K562 (cell line): ENCODE data around the gene TDRD9.

Experiments
- ATF7 ChIP-seq: fragments of 450-650 bp; IDR thresholded peaks from 2 replicates; pipeline ENCODE4 v1.7.1; 2014; ENCODE audit warnings: mild to moderate bottlenecking, moderate library complexity
- EHMT2 ChIP-seq: fragments of 450-650 bp; IDR thresholded peaks from 2 replicates; pipeline ENCODE4 v1.6.1; 2018; ENCODE audit warnings: antibody characterized with exemption
- EP300 ChIP-seq: IDR thresholded peaks from 2 replicates; pipeline ENCODE4 v1.6.1; 2012; ENCODE audit warnings: low read length, improper control_type of control experiment
- FOXJ3 ChIP-seq: sonication (generic); formaldehyde crosslinking; IDR thresholded peaks from 2 replicates; pipeline ENCODE4 v1.4.0; 2020; ENCODE audit warnings: mild to moderate bottlenecking, missing genetic modification reagents
- FOXK1 ChIP-seq: sonication (generic); formaldehyde crosslinking; IDR thresholded peaks from 2 replicates; pipeline ENCODE4 v1.8.0; 2022; ENCODE audit warnings: missing genetic modification reagents, mild to moderate bottlenecking, borderline replicate concordance
- MAZ ChIP-seq, 2 experiments: fragments of 450-650 bp in 1 of 2; sonication (generic) in 1 of 2; formaldehyde crosslinking; IDR thresholded peaks in 1 of 2; conservative IDR thresholded peaks in 1 of 2; 2 replicates each; pipeline versions ENCODE4 v1.4.0 to v1.5.0; 2020; ENCODE audit warnings: mild to moderate bottlenecking in 1 of 2, missing genetic modification reagents in 1 of 2
- MYNN ChIP-seq, 2 experiments: sonication (generic); formaldehyde crosslinking in 1 of 2; IDR thresholded peaks; 2 replicates each; pipeline versions ENCODE4 v1.5.0 to v1.6.1; 2016 to 2020; ENCODE audit warnings: antibody characterized with exemption in 1 of 2, missing genetic modification reagents in 1 of 2
- POLR2A ChIP-seq: fragments of 450-650 bp; conservative IDR thresholded peaks from 2 replicates; pipeline ENCODE4 v1.6.1; 2016
- POLR2AphosphoS5 ChIP-seq: IDR thresholded peaks from 2 replicates; pipeline ENCODE4 v1.6.1; 2011; ENCODE audit warnings: mild to moderate bottlenecking, low read depth, low read length, moderate library complexity; ENCODE audit not compliant: control insufficient read depth, insufficient read depth
- RAD21 ChIP-seq, 2 experiments: fragments of 250-450 bp in 1 of 2; fragments of 450-650 bp in 1 of 2; sonication (Bioruptor Pico) in 1 of 2; formaldehyde crosslinking in 1 of 2; IDR thresholded peaks in 1 of 2; conservative IDR thresholded peaks in 1 of 2; 2 replicates each; pipeline versions ENCODE4 v1.4.0 to v1.8.0; 2020 to 2022; ENCODE audit warnings: mild to moderate bottlenecking in 2 of 2, moderate library complexity in 1 of 2
- RNF2 ChIP-seq: sonication (generic); IDR thresholded peaks from 2 replicates; pipeline ENCODE4 v1.6.1; 2016
- TF ChIP-seq, protein P1 (sequence below), 2 experiments: IDR thresholded peaks; 2 replicates each; pipeline ENCODE4 v1.6.1; 2012; ENCODE audit warnings: improper control_type of control experiment in 2 of 2, low read depth in 2 of 2, low read length in 2 of 2, borderline replicate concordance in 1 of 2
- TF ChIP-seq, protein P2 (sequence below), 2 experiments: fragments of 450-650 bp; IDR thresholded peaks; 2 replicates each; pipeline ENCODE4 v1.6.1; 2016; ENCODE audit warnings: mild to moderate bottlenecking in 2 of 2, borderline replicate concordance in 1 of 2, low read depth in 1 of 2, moderate library complexity in 1 of 2
- TF ChIP-seq, protein P3 (sequence below): fragments of 450-650 bp; formaldehyde crosslinking; IDR thresholded peaks from 2 replicates; pipeline ENCODE4 v1.4.0; 2020; ENCODE audit warnings: mild to moderate bottlenecking

DNA sequence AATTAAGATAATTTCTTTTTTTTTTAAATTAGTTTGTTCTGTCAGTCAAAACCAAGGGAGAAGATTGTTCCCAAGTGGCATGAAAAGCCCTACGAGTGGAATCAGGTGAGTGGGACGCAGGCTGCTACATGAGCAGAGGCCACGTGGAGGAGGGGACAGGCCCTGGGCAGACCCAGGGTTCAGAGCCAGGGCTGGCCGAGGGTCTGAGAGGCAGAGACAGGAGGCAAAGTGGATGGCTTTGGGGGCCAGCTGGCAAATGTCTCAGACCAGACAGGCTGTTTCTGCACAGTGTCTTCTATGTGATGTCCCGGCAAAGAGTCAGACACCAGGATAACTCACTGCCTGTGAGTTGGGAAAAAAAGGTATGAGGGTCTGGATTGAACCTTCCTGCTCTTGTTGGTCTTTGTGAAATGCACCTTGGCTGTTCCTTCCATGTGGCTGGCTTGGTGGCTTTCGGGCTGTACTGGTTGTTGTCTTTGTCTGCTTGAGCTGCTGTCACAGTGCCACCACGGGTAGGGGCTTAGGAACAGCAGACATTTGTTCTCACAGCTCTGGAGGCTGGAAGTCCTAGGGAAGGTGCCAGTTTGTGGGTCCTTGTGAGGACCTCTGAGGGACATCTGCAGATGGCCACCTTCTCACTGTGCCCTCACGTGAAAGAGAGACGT lies 121.5 kb downstream of the TDRD9 start:
- TF ChIP-seq POLR2AphosphoS5 (no peak), POLR2A (no peak), EP300 (no peak), FOXK1 (CRISPR knock-in tag) (no peak), EHMT2 (no peak), MAZ (CRISPR knock-in tag; conservative IDR thresholded peaks at IDR 0.05 in 1 of 2, IDR thresholded peaks at IDR 0.05 in 1 of 2) (no peak), FOXJ3 (CRISPR knock-in tag) (no peak), RNF2 (no peak), RAD21 (CRISPR knock-in tag; conservative IDR thresholded peaks at IDR 0.05 in 1 of 2, IDR thresholded peaks at IDR 0.05 in 1 of 2) (no peak), MYNN (IDR thresholded peaks at IDR 0.05) (no peak), MYNN (CRISPR knock-in tag; IDR thresholded peaks at IDR 0.05) (no peak), ATF7 (no peak)
- TF ChIP-seq, protein P1, sequence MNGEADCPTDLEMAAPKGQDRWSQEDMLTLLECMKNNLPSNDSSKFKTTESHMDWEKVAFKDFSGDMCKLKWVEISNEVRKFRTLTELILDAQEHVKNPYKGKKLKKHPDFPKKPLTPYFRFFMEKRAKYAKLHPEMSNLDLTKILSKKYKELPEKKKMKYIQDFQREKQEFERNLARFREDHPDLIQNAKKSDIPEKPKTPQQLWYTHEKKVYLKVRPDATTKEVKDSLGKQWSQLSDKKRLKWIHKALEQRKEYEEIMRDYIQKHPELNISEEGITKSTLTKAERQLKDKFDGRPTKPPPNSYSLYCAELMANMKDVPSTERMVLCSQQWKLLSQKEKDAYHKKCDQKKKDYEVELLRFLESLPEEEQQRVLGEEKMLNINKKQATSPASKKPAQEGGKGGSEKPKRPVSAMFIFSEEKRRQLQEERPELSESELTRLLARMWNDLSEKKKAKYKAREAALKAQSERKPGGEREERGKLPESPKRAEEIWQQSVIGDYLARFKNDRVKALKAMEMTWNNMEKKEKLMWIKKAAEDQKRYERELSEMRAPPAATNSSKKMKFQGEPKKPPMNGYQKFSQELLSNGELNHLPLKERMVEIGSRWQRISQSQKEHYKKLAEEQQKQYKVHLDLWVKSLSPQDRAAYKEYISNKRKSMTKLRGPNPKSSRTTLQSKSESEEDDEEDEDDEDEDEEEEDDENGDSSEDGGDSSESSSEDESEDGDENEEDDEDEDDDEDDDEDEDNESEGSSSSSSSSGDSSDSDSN (IDR thresholded peaks at IDR 0.05; ENCODE audit: borderline replicate concordance in 1 of 2, low read depth in 2 of 2, low read length in 2 of 2): no peak
- TF ChIP-seq, protein P2, sequence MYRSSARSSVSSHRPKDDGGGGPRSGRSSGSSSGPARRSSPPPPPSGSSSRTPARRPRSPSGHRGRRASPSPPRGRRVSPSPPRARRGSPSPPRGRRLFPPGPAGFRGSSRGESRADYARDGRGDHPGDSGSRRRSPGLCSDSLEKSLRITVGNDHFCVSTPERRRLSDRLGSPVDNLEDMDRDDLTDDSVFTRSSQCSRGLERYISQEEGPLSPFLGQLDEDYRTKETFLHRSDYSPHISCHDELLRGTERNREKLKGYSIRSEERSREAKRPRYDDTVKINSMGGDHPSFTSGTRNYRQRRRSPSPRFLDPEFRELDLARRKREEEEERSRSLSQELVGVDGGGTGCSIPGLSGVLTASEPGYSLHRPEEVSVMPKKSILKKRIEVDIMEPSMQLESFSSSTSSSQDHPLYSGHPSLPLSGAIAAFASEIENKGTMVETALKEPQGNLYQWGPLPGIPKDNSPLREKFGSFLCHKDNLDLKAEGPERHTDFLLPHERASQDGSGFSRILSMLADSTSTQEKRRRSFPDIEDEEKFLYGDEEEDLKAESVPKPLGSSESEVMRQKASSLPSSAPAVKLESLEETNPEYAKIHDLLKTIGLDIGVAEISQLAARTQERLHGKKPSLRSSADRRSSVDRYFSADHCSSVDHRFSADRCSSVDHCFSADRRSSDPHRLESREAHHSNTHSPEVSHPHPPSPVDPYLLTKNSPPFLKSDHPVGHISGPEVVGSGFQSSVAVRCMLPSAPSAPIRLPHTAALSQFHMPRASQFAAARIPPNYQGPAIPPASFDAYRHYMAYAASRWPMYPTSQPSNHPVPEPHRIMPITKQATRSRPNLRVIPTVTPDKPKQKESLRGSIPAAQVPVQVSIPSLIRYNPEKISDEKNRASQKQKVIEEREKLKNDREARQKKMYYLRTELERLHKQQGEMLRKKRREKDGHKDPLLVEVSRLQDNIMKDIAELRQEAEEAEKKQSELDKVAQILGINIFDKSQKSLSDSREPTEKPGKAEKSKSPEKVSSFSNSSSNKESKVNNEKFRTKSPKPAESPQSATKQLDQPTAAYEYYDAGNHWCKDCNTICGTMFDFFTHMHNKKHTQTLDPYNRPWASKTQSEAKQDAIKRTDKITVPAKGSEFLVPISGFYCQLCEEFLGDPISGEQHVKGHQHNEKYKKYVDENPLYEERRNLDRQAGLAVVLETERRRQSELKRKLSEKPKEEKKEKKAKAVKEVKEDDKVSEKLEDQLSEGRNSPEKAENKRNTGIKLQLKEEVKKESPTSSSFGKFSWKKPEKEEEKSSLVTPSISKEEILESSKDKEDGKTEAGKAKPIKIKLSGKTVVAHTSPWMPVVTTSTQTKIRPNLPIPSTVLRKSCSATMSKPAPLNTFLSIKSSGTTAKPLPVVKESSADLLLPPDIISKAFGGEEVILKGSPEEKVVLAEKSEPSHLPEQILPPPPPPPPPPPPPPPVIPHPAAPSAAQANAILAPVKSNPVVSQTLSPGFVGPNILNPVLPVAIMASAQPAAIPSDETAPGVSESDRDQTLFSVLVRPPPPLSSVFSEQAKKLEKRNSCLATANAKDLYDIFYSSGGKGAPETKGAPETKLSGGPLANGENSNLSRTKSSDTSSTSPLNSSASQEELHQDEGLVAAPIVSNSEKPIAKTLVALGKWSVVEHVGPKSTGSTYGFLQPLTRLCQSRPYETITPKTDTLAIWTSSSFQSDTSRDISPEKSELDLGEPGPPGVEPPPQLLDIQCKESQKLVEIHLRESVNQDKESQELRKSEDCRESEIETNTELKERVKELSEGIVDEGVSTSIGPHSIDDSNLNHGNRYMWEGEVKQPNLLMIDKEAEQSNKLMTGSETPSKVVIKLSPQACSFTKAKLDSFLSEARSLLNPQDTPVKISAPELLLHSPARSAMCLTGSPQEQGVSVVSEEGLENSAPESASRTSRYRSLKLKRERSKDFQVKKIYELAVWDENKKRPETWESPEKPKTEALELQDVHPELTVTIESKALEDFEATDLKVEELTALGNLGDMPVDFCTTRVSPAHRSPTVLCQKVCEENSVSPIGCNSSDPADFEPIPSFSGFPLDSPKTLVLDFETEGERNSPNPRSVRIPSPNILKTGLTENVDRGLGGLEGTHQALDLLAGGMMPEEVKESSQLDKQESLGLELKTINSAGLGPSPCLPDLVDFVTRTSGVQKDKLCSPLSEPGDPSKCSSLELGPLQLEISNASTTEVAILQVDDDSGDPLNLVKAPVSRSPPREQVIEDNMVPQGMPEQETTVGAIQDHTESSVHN (IDR thresholded peaks at IDR 0.05; ENCODE audit: borderline replicate concordance in 1 of 2, low read depth in 1 of 2): no peak
- TF ChIP-seq, protein P3, sequence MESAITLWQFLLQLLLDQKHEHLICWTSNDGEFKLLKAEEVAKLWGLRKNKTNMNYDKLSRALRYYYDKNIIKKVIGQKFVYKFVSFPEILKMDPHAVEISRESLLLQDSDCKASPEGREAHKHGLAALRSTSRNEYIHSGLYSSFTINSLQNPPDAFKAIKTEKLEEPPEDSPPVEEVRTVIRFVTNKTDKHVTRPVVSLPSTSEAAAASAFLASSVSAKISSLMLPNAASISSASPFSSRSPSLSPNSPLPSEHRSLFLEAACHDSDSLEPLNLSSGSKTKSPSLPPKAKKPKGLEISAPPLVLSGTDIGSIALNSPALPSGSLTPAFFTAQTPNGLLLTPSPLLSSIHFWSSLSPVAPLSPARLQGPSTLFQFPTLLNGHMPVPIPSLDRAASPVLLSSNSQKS: no peak
